H9 (cell line): Measurements from ENCODE around the gene SCFD2. TPM values are rescaled to one million over a fixed set of nuclear protein-coding genes. Genes with fewer than 3 reads are reported as not detected.

Experiments
- DNase-seq: peaks from one replicate; pipeline ENCODE4 v3.0.0-alpha.2; 2017
- H2AFZ ChIP-seq: one replicate; pipeline ENCODE4 v1.6.1; 2013; ENCODE audit warnings: mild to moderate bottlenecking, low read length, control low read depth, moderate library complexity
- H2AK5ac ChIP-seq: 2 replicates; pipeline ENCODE4 v1.6.1; 2013; ENCODE audit warnings: low read length, control low read depth, mixed read lengths; ENCODE audit not compliant: insufficient read length
- H2BK120ac ChIP-seq: one replicate; pipeline ENCODE4 v1.6.1; 2013; ENCODE audit warnings: low read depth, mild to moderate bottlenecking, low read length, control low read depth, inconsistent platforms; ENCODE audit not compliant: poor library complexity, severe bottlenecking
- H2BK12ac ChIP-seq: 2 replicates; pipeline ENCODE4 v1.6.1; 2013; ENCODE audit warnings: low read length, control low read depth, mixed read lengths, low read depth; ENCODE audit not compliant: insufficient read length
- H2BK15ac ChIP-seq: 2 replicates; pipeline ENCODE4 v1.6.1; 2013; ENCODE audit warnings: low read depth, low read length, control low read depth
- H2BK20ac ChIP-seq: one replicate; pipeline ENCODE4 v1.6.1; 2013; ENCODE audit warnings: low read depth, mild to moderate bottlenecking, low read length, control low read depth, inconsistent platforms; ENCODE audit not compliant: poor library complexity, severe bottlenecking
- H2BK5ac ChIP-seq: 2 replicates; pipeline ENCODE4 v1.6.1; 2013; ENCODE audit warnings: low read length, control low read depth, mixed read lengths; ENCODE audit not compliant: insufficient read length
- H3K14ac ChIP-seq: 2 replicates; pipeline ENCODE4 v1.6.1; 2013; ENCODE audit warnings: low read length, control low read depth; ENCODE audit not compliant: insufficient read depth
- H3K18ac ChIP-seq: 2 replicates; pipeline ENCODE4 v1.6.1; 2013; ENCODE audit warnings: low read depth, mild to moderate bottlenecking, mixed read lengths, low read length, control low read depth; ENCODE audit not compliant: insufficient read length
- H3K23ac ChIP-seq: 2 replicates; pipeline ENCODE4 v1.6.1; 2013; ENCODE audit warnings: low read length, control low read depth, mixed read lengths, low read depth; ENCODE audit not compliant: insufficient read length
- H3K23me2 ChIP-seq: 2 replicates; pipeline ENCODE4 v1.6.1; 2013; ENCODE audit warnings: low read depth, mild to moderate bottlenecking, mixed read lengths, low read length, control low read depth; ENCODE audit not compliant: insufficient read length, poor library complexity, severe bottlenecking
- H3K27ac ChIP-seq: 2 replicates; pipeline ENCODE4 v1.5.1; 2013; ENCODE audit warnings: low read length, control low read depth, mixed read lengths, low read depth; ENCODE audit not compliant: insufficient read length
- H3K27me3 ChIP-seq: 2 replicates; pipeline ENCODE4 v1.6.1; 2013; ENCODE audit warnings: low read length, control low read depth, inconsistent platforms; ENCODE audit not compliant: insufficient read depth
- H3K4ac ChIP-seq: 2 replicates; pipeline ENCODE4 v1.6.1; 2013; ENCODE audit warnings: low read depth, mild to moderate bottlenecking, control low read depth, inconsistent platforms, low read length, moderate library complexity
- H3K4me1 ChIP-seq: 2 replicates; pipeline ENCODE4 v1.6.1; 2013; ENCODE audit warnings: low read length, control low read depth, inconsistent platforms; ENCODE audit not compliant: insufficient read depth
- H3K4me2 ChIP-seq: 2 replicates; pipeline ENCODE4 v1.6.1; 2013; ENCODE audit warnings: low read length, control low read depth, mixed read lengths; ENCODE audit not compliant: insufficient read length, insufficient read depth
- H3K56ac ChIP-seq: 2 replicates; pipeline ENCODE4 v1.6.1; 2013; ENCODE audit warnings: low read depth, mild to moderate bottlenecking, mixed read lengths, low read length, control low read depth; ENCODE audit not compliant: insufficient read length
- H3K79me1 ChIP-seq: 2 replicates; pipeline ENCODE4 v1.6.1; 2013; ENCODE audit warnings: low read depth, mild to moderate bottlenecking, moderate library complexity, low read length, control low read depth, inconsistent platforms; ENCODE audit not compliant: insufficient read depth, poor library complexity, severe bottlenecking
- H3K79me2 ChIP-seq: 2 replicates; pipeline ENCODE4 v1.6.1; 2013; ENCODE audit warnings: low read length, control low read depth, inconsistent platforms; ENCODE audit not compliant: insufficient read depth
- H3K9ac ChIP-seq: 2 replicates; pipeline ENCODE4 v1.6.1; 2013; ENCODE audit warnings: low read length, control low read depth, mixed read lengths; ENCODE audit not compliant: insufficient read length; ENCODE audit errors: extremely low read depth
- H3K9me3 ChIP-seq: one replicate; pipeline ENCODE4 v1.6.1; 2013; ENCODE audit warnings: low read depth, low read length, inconsistent platforms; ENCODE audit not compliant: control insufficient read depth
- H3T11ph ChIP-seq: one replicate; pipeline ENCODE4 v1.6.1; 2013; ENCODE audit warnings: mild to moderate bottlenecking, low read length, control low read depth, inconsistent platforms
- H4K20me1 ChIP-seq: one replicate; pipeline ENCODE4 v1.6.1; 2013; ENCODE audit not compliant: control insufficient read depth, insufficient read length, insufficient read depth
- H4K5ac ChIP-seq: 2 replicates; pipeline ENCODE4 v1.6.1; 2013; ENCODE audit warnings: low read depth, mild to moderate bottlenecking, mixed read lengths, low read length, control low read depth; ENCODE audit not compliant: insufficient read length
- H4K8ac ChIP-seq: replicated peaks from 2 replicates; pipeline ENCODE4 v1.6.1; 2013; ENCODE audit warnings: low read length, control low read depth, mixed read lengths, low read depth; ENCODE audit not compliant: insufficient read length
- H4K91ac ChIP-seq: 2 replicates; pipeline ENCODE4 v1.6.1; 2013; ENCODE audit warnings: low read depth, mild to moderate bottlenecking, moderate library complexity, mixed read lengths, low read length, control low read depth; ENCODE audit not compliant: insufficient read length
- H3K27ac Mint-ChIP-seq, 3 experiments: 2 replicates in 2 of 3; 3 replicates in 1 of 3; pipeline ENCODE4 v1.8.0; 2020 to 2021; ENCODE audit warnings: mixed read lengths in 3 of 3, mild to moderate bottlenecking in 1 of 3, moderate library complexity in 1 of 3
- H3K27me3 Mint-ChIP-seq: 2 replicates; pipeline ENCODE4 v1.8.0; 2021; ENCODE audit warnings: low read depth, mild to moderate bottlenecking, moderate library complexity, mixed read lengths
- H3K36me3 Mint-ChIP-seq, 3 experiments: 2 replicates in 2 of 3; 3 replicates in 1 of 3; pipeline ENCODE4 v1.8.0; 2020 to 2021; ENCODE audit warnings: low read depth in 3 of 3, mixed read lengths in 3 of 3; ENCODE audit not compliant: insufficient read depth in 1 of 3
- H3K4me1 Mint-ChIP-seq, 2 experiments: 2 replicates each; pipeline ENCODE4 v1.8.0; 2020; ENCODE audit warnings: mixed read lengths in 2 of 2
- H3K4me3 Mint-ChIP-seq, 2 experiments: 2 replicates in 1 of 2; 3 replicates in 1 of 2; pipeline ENCODE4 v1.8.0; 2020 to 2021; ENCODE audit warnings: mild to moderate bottlenecking in 2 of 2, mixed read lengths in 2 of 2, moderate library complexity in 1 of 2
- H3K9me3 Mint-ChIP-seq, 2 experiments: 2 replicates in 1 of 2; 3 replicates in 1 of 2; pipeline ENCODE4 v1.8.0; 2020; ENCODE audit warnings: mild to moderate bottlenecking in 2 of 2, mixed read lengths in 2 of 2, moderate library complexity in 1 of 2
- WGBS: extraction: QIAGEN DNeasy Blood & Tissue Kit; methylation state at CpG from one replicate; pipeline ENCODE4 v1.1.7; 2013; ENCODE audit warnings: missing lambda C conversion rate, low lambda C conversion rate, mixed read lengths; ENCODE audit not compliant: insufficient read length; ENCODE audit errors: extremely low coverage; 5-methylcytosine and 5-hydroxymethylcytosine counted together
- total RNA-seq: library from RNA; stranded (reverse); gene quantifications from 2 replicates; pipeline ENCODE4 v1.2.1, GENCODE V29; 2021
- TF ChIP-seq, protein P1 (sequence below): fragments of 200-600 bp; sonication (generic); conservative IDR thresholded peaks from 3 replicates; pipeline ENCODE4 v1.8.0; 2021; ENCODE audit warnings: antibody characterized with exemption, mild to moderate bottlenecking

The SCFD2 gene
- total RNA-seq, 1 experiment from 2014 or later: 10.1 TPM

GRCh38 chr4:52874948-52875347, 490.9 kb downstream of the SCFD2 start:
- H2BK12ac ChIP-seq: no peak overlapping the region
- no peaks in the 10 kb centered on the region; a peak in 1 of 5 replicates for H3K9me3 Mint-ChIP-seq
- no peak overlapping the region for H3K27ac ChIP-seq
- H3T11ph ChIP-seq: no peak overlapping the region
- TF ChIP-seq, protein P1, sequence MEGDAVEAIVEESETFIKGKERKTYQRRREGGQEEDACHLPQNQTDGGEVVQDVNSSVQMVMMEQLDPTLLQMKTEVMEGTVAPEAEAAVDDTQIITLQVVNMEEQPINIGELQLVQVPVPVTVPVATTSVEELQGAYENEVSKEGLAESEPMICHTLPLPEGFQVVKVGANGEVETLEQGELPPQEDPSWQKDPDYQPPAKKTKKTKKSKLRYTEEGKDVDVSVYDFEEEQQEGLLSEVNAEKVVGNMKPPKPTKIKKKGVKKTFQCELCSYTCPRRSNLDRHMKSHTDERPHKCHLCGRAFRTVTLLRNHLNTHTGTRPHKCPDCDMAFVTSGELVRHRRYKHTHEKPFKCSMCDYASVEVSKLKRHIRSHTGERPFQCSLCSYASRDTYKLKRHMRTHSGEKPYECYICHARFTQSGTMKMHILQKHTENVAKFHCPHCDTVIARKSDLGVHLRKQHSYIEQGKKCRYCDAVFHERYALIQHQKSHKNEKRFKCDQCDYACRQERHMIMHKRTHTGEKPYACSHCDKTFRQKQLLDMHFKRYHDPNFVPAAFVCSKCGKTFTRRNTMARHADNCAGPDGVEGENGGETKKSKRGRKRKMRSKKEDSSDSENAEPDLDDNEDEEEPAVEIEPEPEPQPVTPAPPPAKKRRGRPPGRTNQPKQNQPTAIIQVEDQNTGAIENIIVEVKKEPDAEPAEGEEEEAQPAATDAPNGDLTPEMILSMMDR: no peak
- no peak overlapping the region for H2AFZ ChIP-seq
- no peaks in the 10 kb centered on the region for H3K23me2 ChIP-seq
- H3K27me3 Mint-ChIP-seq: peaks cover 5% of the 10 kb centered on the region
- H3K27ac Mint-ChIP-seq: no peak overlapping the region
- H3K4me3 Mint-ChIP-seq: no peak overlapping the region
- no peak overlapping the region for H3K9ac ChIP-seq
- no peak overlapping the region for H3K56ac ChIP-seq
- no peak overlapping the region for H3K4me2 ChIP-seq
- no peak overlapping the region for H2AK5ac ChIP-seq
- H3K18ac ChIP-seq: no peak overlapping the region
- H2BK15ac ChIP-seq: no peak overlapping the region
- no peaks in the 10 kb centered on the region for H3K79me2 ChIP-seq
- no peak overlapping the region for H4K5ac ChIP-seq
- H4K20me1 ChIP-seq: no peaks in the 10 kb centered on the region
- no peak overlapping the region for H3K4ac ChIP-seq
- no CpG with 5 or more reads among the region's 5 CpGs for WGBS
- no peak overlapping the region for H3K23ac ChIP-seq
- H4K91ac ChIP-seq: no peak overlapping the region
- H3K14ac ChIP-seq: no peak overlapping the region
- H3K4me1 ChIP-seq: peaks cover 9% of the 10 kb centered on the region
- no peak overlapping the region for H2BK5ac ChIP-seq
- H4K8ac ChIP-seq: no peak overlapping the region
- no peak for DNase-seq
- H2BK120ac ChIP-seq: no peak overlapping the region
- peaks cover 0 to 10% (median 1%) of the 10 kb centered on the region in 3 experiments; a peak in 5 of 7 replicates for H3K36me3 Mint-ChIP-seq
- no peaks in the 10 kb centered on the region for H3K27me3 ChIP-seq
- H3K4me1 Mint-ChIP-seq: peaks cover 56 to 65% of the 10 kb centered on the region in 2 experiments
- H3K9me3 ChIP-seq: no peaks in the 10 kb centered on the region
- no peaks in the 10 kb centered on the region for H3K79me1 ChIP-seq
- H2BK20ac ChIP-seq: no peak overlapping the region
